Mucosa of stomach (tissue), 1 donor: ENCODE data around the gene GJA10.
"Not testable (repeated sequence)": the region's sequence is repeated elsewhere in the genome, so short reads cannot be mapped to it uniquely, and the experiment has no call there.

Experiments used
- H3K27me3 ChIP-seq: one replicate; pipeline ENCODE4 v1.7.0; 2013; ENCODE audit warnings: mild to moderate bottlenecking, low read length; ENCODE audit not compliant: control insufficient read depth, insufficient read depth
- H3K36me3 ChIP-seq: one replicate; pipeline ENCODE4 v1.7.0; 2013; ENCODE audit warnings: low read length; ENCODE audit not compliant: control insufficient read depth, insufficient read depth
- H3K4me1 ChIP-seq: one replicate; pipeline ENCODE4 v1.7.0; 2013; ENCODE audit warnings: mild to moderate bottlenecking, low read length; ENCODE audit not compliant: control insufficient read depth, insufficient read depth
- H3K4me3 ChIP-seq: one replicate; pipeline ENCODE4 v1.7.0; 2013; ENCODE audit warnings: low read length
- H3K9ac ChIP-seq: one replicate; pipeline ENCODE4 v1.7.0; 2013; ENCODE audit warnings: mild to moderate bottlenecking, low read length, moderate library complexity
- H3K9me3 ChIP-seq: one replicate; pipeline ENCODE4 v1.7.0; 2013; ENCODE audit warnings: mild to moderate bottlenecking, low read length, moderate library complexity; ENCODE audit not compliant: control insufficient read depth
- donor health status: Pancreatic carcinoma.

The GJA10 gene

GRCh38 chr6:89888138-89888514 lies 6.1 kb upstream of the GJA10 start:
- Histone ChIP-seq H3K4me3 (no peak overlapping the region), H3K4me1 (no peaks in the 10 kb centered on the region), H3K9ac (no peak overlapping the region), H3K27me3 (peaks cover 9% of the 10 kb centered on the region), H3K9me3 (no peaks in the 10 kb centered on the region), H3K36me3 (no peaks in the 10 kb centered on the region)

GRCh38 chr6:89888871-89889270 lies 5.4 kb upstream of the GJA10 start:
- H3K9ac ChIP-seq, result no peak overlapping the region
- H3K27me3 ChIP-seq, result peaks cover 9% of the 10 kb centered on the region
- no peaks in the 10 kb centered on the region for H3K36me3 ChIP-seq
- H3K9me3 ChIP-seq, result no peaks in the 10 kb centered on the region
- no peak overlapping the region for H3K4me3 ChIP-seq
- no peaks in the 10 kb centered on the region for H3K4me1 ChIP-seq

- H3K9me3 ChIP-seq, H3K27me3 ChIP-seq, H3K36me3 ChIP-seq, H3K4me1 ChIP-seq, H3K9ac ChIP-seq, H3K4me3 ChIP-seq: not testable (repeated sequence)
These were observed 3.3 kb upstream of the GJA10 start for GRCh38 chr6:89890845-89891528.

GRCh38 chr6:89892577-89892976 lies 1.7 kb upstream of the GJA10 start:
- not testable (repeated sequence) for H3K9me3 ChIP-seq, H3K9ac ChIP-seq, H3K4me1 ChIP-seq, H3K27me3 ChIP-seq, H3K36me3 ChIP-seq, H3K4me3 ChIP-seq

- Histone ChIP-seq H3K9ac (no peak overlapping the region), H3K27me3 (no peaks in the 10 kb centered on the region), H3K4me1 (no peaks in the 10 kb centered on the region), H3K4me3 (no peak overlapping the region), H3K36me3 (no peaks in the 10 kb centered on the region), H3K9me3 (no peaks in the 10 kb centered on the region)
These were observed 1.1 kb downstream of the GJA10 start for GRCh38 chr6:89895276-89895874.

GRCh38 chr6:89910001-89910901 lies 16.0 kb downstream of the GJA10 start:
- H3K27me3 ChIP-seq, result not testable (repeated sequence)

GRCh38 chr6:89910902-89911240 lies 16.6 kb downstream of the GJA10 start:
- Histone ChIP-seq H3K4me3 (no peak overlapping the region), H3K9ac (no peak overlapping the region), H3K4me1 (no peaks in the 10 kb centered on the region), H3K36me3 (no peaks in the 10 kb centered on the region), H3K9me3 (no peaks in the 10 kb centered on the region), H3K27me3 (no peaks in the 10 kb centered on the region)

More at GRCh38 chr6:89910001-89910901, 16.0 kb downstream of the GJA10 start:
- not testable (repeated sequence) for H3K4me1 ChIP-seq, H3K36me3 ChIP-seq, H3K9me3 ChIP-seq, H3K9ac ChIP-seq, H3K4me3 ChIP-seq

- Histone ChIP-seq H3K9ac (no peak overlapping the region), H3K4me1 (no peaks in the 10 kb centered on the region), H3K36me3 (no peaks in the 10 kb centered on the region), H3K4me3 (no peak overlapping the region), H3K9me3 (no peaks in the 10 kb centered on the region), H3K27me3 (no peaks in the 10 kb centered on the region)
These were observed 22.1 kb downstream of the GJA10 start for GRCh38 chr6:89916136-89916920.

- H3K4me3 ChIP-seq, result no peak overlapping the region
- H3K9me3 ChIP-seq, result no peaks in the 10 kb centered on the region
- no peaks in the 10 kb centered on the region for H3K4me1 ChIP-seq
- H3K36me3 ChIP-seq, result no peaks in the 10 kb centered on the region
- no peak overlapping the region for H3K9ac ChIP-seq
- H3K27me3 ChIP-seq, result no peaks in the 10 kb centered on the region
These were observed 22.9 kb downstream of the GJA10 start for GRCh38 chr6:89917216-89917615.

- no peaks in the 10 kb centered on the region for H3K36me3 ChIP-seq
- no peaks in the 10 kb centered on the region for H3K4me1 ChIP-seq
- no peaks in the 10 kb centered on the region for H3K27me3 ChIP-seq
- H3K4me3 ChIP-seq, result no peak overlapping the region
- no peak overlapping the region for H3K9ac ChIP-seq
- H3K9me3 ChIP-seq, result no peaks in the 10 kb centered on the region
These were observed 23.6 kb downstream of the GJA10 start for GRCh38 chr6:89917801-89918366.

- Histone ChIP-seq H3K4me3 (no peak overlapping the region), H3K9ac (no peak overlapping the region), H3K27me3 (no peaks in the 10 kb centered on the region), H3K36me3 (no peaks in the 10 kb centered on the region), H3K4me1 (no peaks in the 10 kb centered on the region), H3K9me3 (no peaks in the 10 kb centered on the region)
These were observed 26.9 kb downstream of the GJA10 start for GRCh38 chr6:89921197-89921596.
